HG03196 (cell line): ENCODE data around the gene RAB4B.
"Not testable (repeated sequence)": the region's sequence is repeated elsewhere in the genome, so short reads cannot be mapped to it uniquely, and the experiment has no call there.

Experiments used
- ATAC-seq: cut with Tn5 transposase; IDR thresholded peaks from one replicate; pipeline ENCODE4 v1.9.1; 2021; ENCODE audit not compliant: unreplicated experiment

The RAB4B gene

DNA sequence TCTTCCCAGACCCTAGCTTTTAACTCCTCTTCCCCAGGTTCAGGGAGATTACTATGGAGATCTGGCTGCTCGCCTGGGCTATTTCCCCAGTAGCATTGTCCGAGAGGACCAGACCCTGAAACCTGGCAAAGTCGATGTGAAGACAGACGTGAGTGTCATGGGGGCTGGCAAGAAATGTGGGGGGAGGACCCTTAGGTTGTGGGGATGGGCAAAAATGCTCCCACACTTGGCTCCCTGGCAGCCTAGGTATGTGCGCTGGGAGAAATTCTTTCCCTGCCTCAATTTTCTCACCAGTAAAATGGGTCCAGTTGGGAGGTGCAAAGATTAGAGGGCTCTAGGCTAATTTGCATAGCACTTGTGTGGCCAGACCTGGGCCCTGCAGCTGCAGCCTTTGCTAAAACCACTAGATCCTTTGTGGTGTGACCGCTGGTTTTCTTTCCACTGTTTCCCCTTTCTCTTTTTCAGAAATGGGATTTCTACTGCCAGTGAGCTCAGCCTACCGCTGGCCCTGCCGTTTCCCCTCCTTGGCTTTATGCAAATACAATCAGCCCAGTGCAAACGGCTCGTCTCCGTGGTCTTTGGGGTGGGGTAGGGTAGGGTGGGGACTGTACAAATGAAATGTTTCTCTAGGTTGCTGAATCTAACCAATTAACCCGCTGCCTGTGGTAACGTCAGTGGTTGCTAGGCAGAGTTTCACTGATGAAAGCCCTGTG lies 959 bp upstream of the RAB4B start:
- peak; percentile 60 for ATAC-seq

DNA sequence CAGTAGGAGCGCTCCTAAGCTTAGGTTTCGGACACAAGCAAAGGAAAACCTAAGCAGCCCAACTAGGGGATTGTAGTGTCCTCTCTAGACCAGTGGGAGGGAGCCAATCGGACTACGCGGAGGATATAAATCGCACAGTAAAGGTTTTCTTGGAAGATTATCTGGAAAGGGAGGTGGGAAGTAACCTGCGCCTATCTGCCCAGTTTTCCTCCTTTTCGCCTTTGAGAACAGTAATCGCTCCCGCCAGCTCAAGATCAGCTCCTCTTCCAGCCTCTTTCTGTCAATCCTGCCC lies 456 bp upstream of the RAB4B start:
- ATAC-seq: no peak

- no peak for ATAC-seq
Observed at GRCh38 chr19:40778706-40779284, 748 bp downstream of the RAB4B start.

DNA sequence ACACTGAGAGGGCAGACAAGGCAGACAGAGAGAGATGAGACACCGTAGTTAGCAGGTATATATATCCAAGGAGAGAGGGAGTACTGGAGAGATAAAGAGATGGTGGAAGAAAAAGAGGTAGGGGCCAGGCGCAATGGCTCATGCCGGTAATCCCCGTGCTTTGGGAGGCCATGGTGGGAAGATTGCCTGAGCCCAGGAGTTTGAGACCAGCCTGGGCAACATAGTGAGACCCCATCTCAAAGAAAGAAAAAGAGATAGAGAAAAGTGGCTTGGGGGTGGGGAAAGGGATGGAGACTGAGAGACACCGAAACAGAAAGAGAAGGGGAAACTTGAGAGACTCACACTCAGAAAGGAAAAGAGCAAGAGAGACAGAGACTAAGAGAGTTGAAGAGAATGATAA lies 2.5 kb downstream of the RAB4B start:
- ATAC-seq: no peak

- no peak for ATAC-seq
Observed at GRCh38 chr19:40781140-40781539, 3.1 kb downstream of the RAB4B start.

GRCh38 chr19:40783711-40784110 lies 5.7 kb downstream of the RAB4B start:
- ATAC-seq: no peak

- ATAC-seq: not testable (repeated sequence)
Observed at GRCh38 chr19:40784146-40784545, 6.1 kb downstream of the RAB4B start.

DNA sequence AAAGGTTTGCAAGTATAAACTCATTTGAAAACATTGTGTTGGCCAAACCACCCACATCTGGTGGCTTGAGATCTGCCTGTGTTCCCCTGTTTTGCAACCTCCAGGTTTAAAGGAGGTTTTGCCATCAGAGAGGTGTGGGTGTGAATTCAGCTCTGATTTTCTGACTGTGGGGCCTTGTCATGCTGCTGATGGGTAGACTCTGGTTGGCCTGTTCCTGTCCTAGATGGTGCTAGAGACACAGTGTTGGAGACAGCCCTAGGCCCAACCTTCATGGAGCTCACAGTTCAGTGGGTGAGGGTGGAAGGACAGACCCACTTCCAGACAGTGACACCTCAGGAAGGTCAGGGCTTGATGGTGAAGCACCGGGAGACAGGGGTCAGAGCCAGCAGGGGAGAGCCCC lies 7.5 kb downstream of the RAB4B start:
- no peak for ATAC-seq

DNA sequence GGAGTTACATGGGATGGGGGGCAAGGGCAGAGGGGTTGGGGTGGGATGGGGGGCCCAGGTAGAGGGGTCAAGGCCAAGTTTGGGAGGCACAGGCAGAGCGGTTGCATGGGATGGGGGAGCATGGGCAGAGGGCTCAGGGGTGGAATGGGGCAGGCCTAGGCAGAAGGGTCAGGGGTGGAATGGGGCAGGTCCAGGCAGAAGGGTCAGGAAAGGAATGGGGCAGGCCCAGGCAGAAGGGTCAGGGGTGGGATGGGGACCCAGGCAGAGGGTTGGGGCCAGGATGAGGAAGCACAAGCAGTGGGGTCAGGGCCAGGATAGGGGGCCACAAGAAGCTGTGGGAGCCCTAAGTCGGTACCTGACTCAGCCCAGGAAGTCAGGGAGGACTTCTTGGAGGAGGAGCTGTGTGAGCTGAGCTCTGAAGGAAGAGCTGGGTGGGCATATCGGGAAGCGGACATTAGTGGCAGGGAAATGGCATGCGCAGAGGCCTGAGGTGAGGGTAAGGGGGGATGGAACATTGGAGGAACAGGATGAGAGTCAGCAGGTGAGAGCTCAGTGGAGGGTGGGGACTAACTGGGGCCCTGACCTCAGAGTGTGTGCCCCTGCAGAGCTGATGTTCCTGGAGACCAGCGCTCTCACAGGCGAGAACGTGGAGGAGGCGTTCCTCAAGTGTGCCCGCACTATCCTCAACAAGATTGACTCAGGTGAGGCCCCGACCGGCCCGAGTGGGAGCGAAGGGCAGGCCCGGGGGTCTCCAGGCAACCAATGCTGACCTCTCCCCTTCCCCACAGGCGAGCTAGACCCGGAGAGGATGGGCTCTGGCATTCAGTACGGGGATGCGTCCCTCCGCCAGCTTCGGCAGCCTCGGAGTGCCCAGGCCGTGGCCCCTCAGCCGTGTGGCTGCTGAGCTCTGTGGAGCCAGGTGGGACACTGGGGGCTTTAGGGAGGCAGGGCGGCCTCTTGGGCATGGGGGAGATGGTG lies 8.3 kb downstream of the RAB4B start:
- ATAC-seq: no peak

DNA sequence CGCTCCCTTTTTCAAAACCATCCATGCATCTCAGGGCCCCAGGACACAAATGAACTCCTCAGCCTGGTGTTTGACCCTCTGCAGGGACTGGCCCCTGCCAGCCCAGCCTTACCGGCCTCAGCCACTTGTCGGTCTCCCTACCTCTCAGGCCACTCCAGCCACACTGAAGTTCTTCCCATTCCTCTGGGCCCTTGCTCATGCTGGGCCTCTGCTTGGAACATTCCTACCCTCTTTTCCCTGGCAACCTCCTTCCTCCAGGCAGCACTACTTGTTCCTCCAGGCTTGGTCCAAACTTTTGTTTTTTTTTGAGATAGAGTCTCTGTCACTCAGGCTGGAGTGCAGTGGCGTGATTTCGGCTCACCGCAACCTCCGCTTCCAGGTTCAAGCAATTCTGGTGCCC lies 13.3 kb downstream of the RAB4B start:
- ATAC-seq: no peak

DNA sequence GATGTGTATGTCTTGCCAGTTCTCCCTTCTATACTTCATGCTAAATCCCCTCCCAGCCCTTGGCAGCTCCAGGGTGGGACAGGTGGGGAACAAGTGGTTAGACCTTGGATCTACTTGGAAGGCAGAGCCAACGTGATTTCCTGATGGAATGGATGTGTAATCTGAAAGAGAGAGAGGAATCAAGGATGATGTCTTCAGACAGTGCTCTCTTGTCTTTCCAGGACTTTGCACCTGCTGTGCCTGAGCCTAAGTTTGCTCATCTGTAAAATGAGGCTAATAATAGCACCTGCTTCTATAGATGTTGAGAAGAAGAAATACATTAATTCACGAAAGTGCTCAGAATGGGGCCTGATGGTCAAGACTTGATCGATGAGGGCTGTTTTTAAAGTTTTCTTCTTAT lies 13.9 kb downstream of the RAB4B start:
- no peak for ATAC-seq

DNA sequence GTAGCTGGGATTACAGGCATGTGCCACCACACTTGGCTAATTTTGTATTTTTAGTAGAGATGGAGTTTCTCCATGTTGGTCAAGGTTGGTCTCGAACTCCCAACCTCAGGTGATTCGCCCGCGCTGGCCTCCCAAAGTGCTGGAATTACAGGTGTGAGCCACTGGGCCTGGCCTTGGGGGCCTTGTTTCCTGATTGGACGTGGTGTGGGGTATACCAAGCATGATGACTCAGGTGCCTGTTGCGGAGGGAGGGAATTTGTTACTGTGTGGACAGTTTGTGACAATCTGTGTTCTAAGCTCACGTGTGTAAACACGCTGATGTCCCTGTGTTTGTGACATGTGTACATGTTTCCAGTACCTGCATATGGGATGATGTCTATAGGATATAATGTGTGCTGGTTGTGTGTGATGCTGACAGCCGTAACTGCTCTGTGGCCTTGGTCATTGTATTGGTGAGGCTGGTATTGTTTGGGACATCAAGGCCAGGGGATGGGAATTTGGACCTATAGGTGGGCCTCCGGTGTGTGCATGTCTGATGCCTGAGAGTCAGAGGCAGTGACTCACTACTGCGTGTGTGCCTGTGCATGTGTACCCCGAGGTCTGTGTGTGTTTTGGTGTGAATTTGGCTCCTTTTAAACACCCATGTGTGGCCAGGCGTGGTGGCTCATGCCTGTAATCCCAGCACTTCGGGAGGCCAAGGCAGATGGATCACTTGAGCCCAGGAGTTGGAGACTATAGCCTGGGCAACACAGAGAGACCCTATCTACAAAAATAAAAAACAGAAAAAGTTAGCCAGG lies 19.3 kb downstream of the RAB4B start:
- no peak for ATAC-seq

DNA sequence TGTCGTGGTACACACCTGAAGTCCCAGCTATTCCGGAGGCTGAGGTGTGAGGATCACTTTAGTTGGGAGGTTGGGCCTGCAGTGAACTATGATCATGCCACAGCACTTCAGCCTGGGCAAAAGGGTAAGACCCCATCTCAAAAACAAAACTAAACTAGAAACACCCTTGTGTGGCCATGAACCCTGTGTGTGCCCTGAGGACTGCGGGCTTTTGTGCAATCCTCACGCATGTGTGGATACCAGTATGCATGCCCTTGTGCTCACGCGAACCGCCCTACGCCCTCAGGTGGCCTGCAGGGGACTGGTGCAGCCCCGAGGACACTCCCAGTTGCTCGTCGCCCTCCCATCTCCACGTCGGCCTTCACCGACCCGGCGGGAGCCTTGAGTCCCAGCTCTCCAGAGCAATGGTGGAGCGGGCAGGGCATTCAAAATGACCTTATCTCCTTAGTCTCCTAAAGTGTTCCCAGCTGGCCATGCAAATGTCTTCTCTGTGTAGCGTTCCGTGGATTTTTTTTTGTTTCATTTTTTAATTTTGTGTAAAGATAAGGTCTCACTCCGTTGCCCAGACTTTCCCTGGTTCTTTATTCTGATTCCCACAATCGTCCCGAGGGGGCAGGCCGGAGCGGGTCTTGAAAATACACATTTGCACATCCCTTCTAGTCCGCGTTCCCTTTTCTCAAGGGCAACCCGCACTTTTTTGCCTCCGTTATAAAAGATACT lies 20.1 kb downstream of the RAB4B start:
- ATAC-seq: peak; percentile 21

DNA sequence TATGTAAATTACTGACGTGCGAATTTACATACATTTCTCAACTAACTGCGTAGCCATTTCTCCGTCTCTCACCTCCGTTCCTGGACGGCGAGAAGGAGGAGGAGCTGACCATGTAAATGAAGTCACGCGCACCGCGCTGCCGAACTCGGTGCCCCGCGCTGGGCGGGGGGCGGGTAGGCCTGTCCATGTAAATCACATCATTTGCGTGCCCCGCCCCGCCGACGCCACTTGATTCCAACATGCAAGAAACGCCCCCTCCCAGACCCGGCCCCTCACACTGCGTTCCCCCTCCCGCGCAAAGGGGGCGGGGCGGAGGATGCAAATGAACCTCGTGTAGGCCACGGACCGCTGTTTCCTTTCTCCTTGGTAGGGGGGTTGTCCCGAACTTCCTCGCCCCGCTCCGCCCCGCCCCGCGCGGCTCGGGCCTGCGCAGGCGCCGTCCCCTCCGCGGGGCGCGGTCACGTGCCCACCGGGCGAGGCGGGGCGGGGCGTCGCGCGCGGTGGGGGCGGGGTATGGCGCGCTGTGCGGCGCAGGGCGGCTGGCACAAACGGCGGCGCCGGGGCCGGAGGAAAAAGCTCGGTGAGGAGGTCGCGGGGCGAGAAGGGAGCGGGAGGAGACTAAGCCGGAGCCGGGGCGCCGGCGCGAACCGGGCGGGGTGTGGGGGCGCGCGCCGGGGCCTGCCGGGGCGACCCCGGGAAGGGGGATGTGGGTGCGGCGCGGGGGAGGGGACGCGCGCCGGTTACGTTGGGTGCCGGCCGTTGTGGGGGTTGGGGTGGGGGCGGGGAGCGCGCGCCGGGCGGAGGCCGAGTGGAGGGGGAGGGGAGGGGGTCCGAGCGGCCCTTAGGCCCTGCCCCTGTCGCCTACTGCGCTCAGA lies 20.9 kb downstream of the RAB4B start, which contains the start of gene EGLN2:
EGLN2 (plus strand) TSS at position 509 of the 875 bp plus-strand sequence. CDS start 1,382 bp downstream, outside the sequence.
- peak; percentile 70 for ATAC-seq

DNA sequence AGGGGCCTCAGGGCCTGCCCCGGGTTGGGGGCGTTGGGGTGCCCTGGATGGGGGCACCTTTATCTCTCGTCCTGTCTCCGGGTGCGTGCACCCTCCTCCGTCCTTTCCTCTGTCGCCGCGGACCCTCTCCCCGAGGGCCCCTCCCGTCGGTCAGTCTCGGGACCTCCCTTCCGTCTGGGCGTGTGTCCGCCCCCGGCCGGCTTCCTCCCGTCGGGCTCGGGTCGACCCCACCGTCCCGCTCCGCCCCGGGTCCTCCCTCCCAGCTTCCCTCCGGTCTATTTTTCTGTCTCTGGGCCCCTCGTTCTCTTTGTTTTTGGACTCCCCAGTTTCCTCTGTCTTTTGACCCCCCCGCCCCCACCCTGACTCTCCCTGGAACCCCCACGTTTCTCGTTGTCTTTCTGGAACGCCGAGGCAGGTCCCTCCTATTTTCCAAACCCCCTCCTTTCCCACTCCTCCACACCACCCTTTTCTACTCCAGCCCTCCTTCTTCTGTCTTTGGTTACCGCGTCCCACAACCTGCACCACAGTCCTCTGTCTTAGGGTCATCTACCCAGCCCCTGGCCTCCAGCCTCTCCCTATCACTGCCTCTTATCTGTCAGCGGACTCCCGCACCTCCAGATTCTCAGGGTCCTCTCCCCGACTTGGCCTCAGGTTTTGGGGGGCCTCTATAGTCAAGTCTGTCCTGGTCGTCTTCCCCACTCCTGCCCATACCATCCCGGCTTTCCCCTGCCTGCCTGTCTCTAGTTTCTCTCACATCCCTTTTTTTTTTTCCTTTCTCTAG lies 21.7 kb downstream of the RAB4B start:
- ATAC-seq: no peak

- no peak for ATAC-seq
Observed at GRCh38 chr19:40800339-40800996, 22.4 kb downstream of the RAB4B start.

- no peak for ATAC-seq
Observed at GRCh38 chr19:40800997-40801377, 22.9 kb downstream of the RAB4B start.
